K562 (cell line): ENCODE results near the gene USP24. TPM values are rescaled to one million over a fixed set of nuclear protein-coding genes. Genes with fewer than 3 reads are reported as not detected.
A peak's percentile ranks its signal among the peaks of the same experiment; 100 is the strongest.

Experiments
- FOXJ3 ChIP-seq: sonication (generic); formaldehyde crosslinking; IDR thresholded peaks from 2 replicates; pipeline ENCODE4 v1.4.0; 2020; ENCODE audit warnings: mild to moderate bottlenecking, missing genetic modification reagents
- FOXK1 ChIP-seq: sonication (generic); formaldehyde crosslinking; IDR thresholded peaks from 2 replicates; pipeline ENCODE4 v1.8.0; 2022; ENCODE audit warnings: missing genetic modification reagents, mild to moderate bottlenecking, borderline replicate concordance
- FOXK2 ChIP-seq, 2 experiments: fragments of 450-650 bp; IDR thresholded peaks in 1 of 2; conservative IDR thresholded peaks in 1 of 2; 2 replicates each; pipeline ENCODE4 v1.6.1; 2016; ENCODE audit warnings: low read depth in 2 of 2, mild to moderate bottlenecking in 1 of 2
- HCFC1 ChIP-seq: IDR thresholded peaks from 2 replicates; pipeline ENCODE4 v1.6.1; 2012; ENCODE audit warnings: low read depth, low read length, improper control_type of control experiment
- HIVEP1 ChIP-seq: fragments of 250-450 bp; sonication (Bioruptor Pico); IDR thresholded peaks from 2 replicates; pipeline ENCODE4 v1.4.0; 2020; ENCODE audit warnings: mild to moderate bottlenecking
- HMG20A ChIP-seq: fragments of 450-650 bp; formaldehyde crosslinking; conservative IDR thresholded peaks from 2 replicates; pipeline ENCODE4 v1.4.0; 2020; ENCODE audit warnings: mild to moderate bottlenecking, mixed read lengths
- NRF1 ChIP-seq, 2 experiments: fragments of 450-650 bp; IDR thresholded peaks in 1 of 2; conservative IDR thresholded peaks in 1 of 2; 2 replicates each; pipeline ENCODE4 v1.6.1; 2014; ENCODE audit warnings: mild to moderate bottlenecking in 2 of 2
- SPI1 ChIP-seq: IDR thresholded peaks from 2 replicates; pipeline ENCODE4 v1.6.1; 2011; ENCODE audit warnings: low read depth, low read length, control low read depth, borderline replicate concordance
- SREBF2 ChIP-seq: sonication (generic); formaldehyde crosslinking; IDR thresholded peaks from 2 replicates; pipeline ENCODE4 v1.4.0; 2020; ENCODE audit warnings: mild to moderate bottlenecking, missing genetic modification reagents
- SRSF1 ChIP-seq: fragments of 200-400 bp; formaldehyde crosslinking; IDR thresholded peaks from 2 replicates; pipeline ENCODE4 v1.6.1; 2017; ENCODE audit warnings: mild to moderate bottlenecking, low read depth, low read length, moderate library complexity
- ZC3H8 ChIP-seq: fragments of 450-650 bp; IDR thresholded peaks from 2 replicates; pipeline ENCODE4 v1.6.1; 2017
- ZNF121 ChIP-seq: sonication (generic); formaldehyde crosslinking; conservative IDR thresholded peaks from 2 replicates; pipeline ENCODE4 v1.8.0; 2022; ENCODE audit warnings: missing genetic modification reagents
- ZNF311 ChIP-seq: fragments of 250-450 bp; sonication (Bioruptor Pico); IDR thresholded peaks from 2 replicates; pipeline ENCODE4 v1.4.0; 2020; ENCODE audit warnings: mild to moderate bottlenecking, moderate library complexity
- ZNF324 ChIP-seq: fragments of 250-450 bp; sonication (Bioruptor Pico); IDR thresholded peaks from 2 replicates; pipeline ENCODE4 v1.4.0; 2020; ENCODE audit warnings: mild to moderate bottlenecking
- ZNF444 ChIP-seq: fragments of 250-450 bp; sonication (Bioruptor Pico); IDR thresholded peaks from 2 replicates; pipeline ENCODE4 v1.4.0; 2020; ENCODE audit warnings: mild to moderate bottlenecking, moderate library complexity
- ZSCAN32 ChIP-seq: fragments of 450-650 bp; formaldehyde crosslinking; IDR thresholded peaks from 2 replicates; pipeline ENCODE4 v1.4.0; 2020; ENCODE audit warnings: mild to moderate bottlenecking, moderate library complexity
- polyA plus RNA-seq, 8 experiments: library from polyadenylated mRNA; depleted of rRNA in 4 of 8; stranded (reverse) in 5 of 8; unstranded in 3 of 8; fragments of >200 nt; fragmentation: Nextera tagmentation in 2 of 8; fragmentation: Illumina TruSeq in 1 of 8; extraction: Ambion mirVana in 2 of 8; extraction: Trizol in 1 of 8; gene quantifications; 2 replicates each; pipeline versions ENCODE4 v1.2.1 to v1.2.3, GENCODE V29; 2011 to 2014; ENCODE audit warnings: inconsistent platforms in 1 of 8, missing spikeins in 1 of 8
- total RNA-seq, 7 experiments: library from RNA; depleted of rRNA in 6 of 7; stranded (reverse); fragments of >200 nt in 6 of 7; fragmentation: Illumina TruSeq in 2 of 7; extraction: Trizol in 2 of 7; gene quantifications; 2 replicates each; pipeline versions ENCODE4 v1.2.1 to v1.2.3, GENCODE V29; 2011 to 2021; ENCODE audit warnings: low replicate concordance in 1 of 7
- TF ChIP-seq, protein P1 (sequence below): fragments of 450-650 bp; formaldehyde crosslinking; IDR thresholded peaks from 2 replicates; pipeline ENCODE4 v1.4.0; 2020; ENCODE audit warnings: mild to moderate bottlenecking, moderate library complexity
- TF ChIP-seq, protein P2 (sequence below): fragments of 450-650 bp; IDR thresholded peaks from 2 replicates; pipeline ENCODE4 v1.6.1; 2017; ENCODE audit warnings: antibody characterized with exemption
- TF ChIP-seq, protein P3 (sequence below): fragments of 250-450 bp; sonication (Bioruptor Pico); IDR thresholded peaks from 2 replicates; pipeline ENCODE4 v1.5.0; 2021
- TF ChIP-seq, protein P4 (sequence below): fragments of 450-650 bp; IDR thresholded peaks from 2 replicates; pipeline ENCODE4 v1.6.1; 2018; ENCODE audit warnings: mild to moderate bottlenecking, low read depth; ENCODE audit not compliant: partially characterized antibody
- TF ChIP-seq, protein P5 (sequence below), 2 experiments: IDR thresholded peaks; 2 replicates each; pipeline ENCODE4 v1.6.1; 2011; ENCODE audit warnings: borderline replicate concordance in 1 of 2, control low read depth in 1 of 2, low read depth in 1 of 2, low read length in 1 of 2, mild to moderate bottlenecking in 1 of 2, mixed read lengths in 1 of 2, moderate library complexity in 1 of 2; ENCODE audit not compliant: insufficient read depth in 1 of 2, insufficient read length in 1 of 2, poor library complexity in 1 of 2, severe bottlenecking in 1 of 2; ENCODE audit errors: extremely low read depth in 1 of 2

Gene USP24
- total and polyA plus RNA-seq, 9 of the 15 experiments (the other 6 are each of a cell fraction or from before 2014, with no cell fraction given), result 7.7 to 62.6 (median 36.8) TPM

DNA sequence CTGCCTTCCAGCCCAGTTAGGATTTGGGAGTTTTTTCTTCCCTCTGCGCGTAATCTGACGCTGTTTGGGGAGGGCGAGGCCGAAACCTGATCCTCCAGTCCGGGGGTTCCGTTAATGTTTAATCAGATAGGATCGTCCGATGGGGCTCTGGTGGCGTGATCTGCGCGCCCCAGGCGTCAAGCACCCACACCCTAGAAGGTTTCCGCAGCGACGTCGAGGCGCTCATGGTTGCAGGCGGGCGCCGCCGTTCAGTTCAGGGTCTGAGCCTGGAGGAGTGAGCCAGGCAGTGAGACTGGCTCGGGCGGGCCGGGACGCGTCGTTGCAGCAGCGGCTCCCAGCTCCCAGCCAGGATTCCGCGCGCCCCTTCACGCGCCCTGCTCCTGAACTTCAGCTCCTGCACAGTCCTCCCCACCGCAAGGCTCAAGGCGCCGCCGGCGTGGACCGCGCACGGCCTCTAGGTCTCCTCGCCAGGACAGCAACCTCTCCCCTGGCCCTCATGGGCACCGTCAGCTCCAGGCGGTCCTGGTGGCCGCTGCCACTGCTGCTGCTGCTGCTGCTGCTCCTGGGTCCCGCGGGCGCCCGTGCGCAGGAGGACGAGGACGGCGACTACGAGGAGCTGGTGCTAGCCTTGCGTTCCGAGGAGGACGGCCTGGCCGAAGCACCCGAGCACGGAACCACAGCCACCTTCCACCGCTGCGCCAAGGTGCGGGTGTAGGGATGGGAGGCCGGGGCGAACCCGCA, 175.7 kb downstream of the USP24 start, which contains the start of gene PCSK9 (continued):
- TF ChIP-seq SREBF2 (CRISPR knock-in tag) (no peak), NRF1 (conservative IDR thresholded peaks at IDR 0.05 in 1 of 2, IDR thresholded peaks at IDR 0.05 in 1 of 2) (peak; percentile 61 to 70), ZNF311 (CRISPR knock-in tag) (no peak), ZNF324 (CRISPR knock-in tag) (no peak), SRSF1 (no peak), ZC3H8 (no peak), ZNF121 (CRISPR knock-in tag) (no peak), HCFC1 (0 out of 2 replicates have a peak, but pooled peaks have one; percentile 27), ZSCAN32 (CRISPR knock-in tag) (no peak), HIVEP1 (CRISPR knock-in tag) (no peak), FOXK2 (conservative IDR thresholded peaks at IDR 0.05 in 1 of 2, IDR thresholded peaks at IDR 0.05 in 1 of 2; ENCODE audit: low read depth in 2 of 2) (no peak), ZNF444 (CRISPR knock-in tag) (no peak), FOXK1 (CRISPR knock-in tag) (no peak; the same call in 1 of the 2 replicates), SPI1 (no peak; the same call in 1 of the 2 replicates), FOXJ3 (no peak), HMG20A (CRISPR knock-in tag) (no peak)
- TF ChIP-seq, protein P1, sequence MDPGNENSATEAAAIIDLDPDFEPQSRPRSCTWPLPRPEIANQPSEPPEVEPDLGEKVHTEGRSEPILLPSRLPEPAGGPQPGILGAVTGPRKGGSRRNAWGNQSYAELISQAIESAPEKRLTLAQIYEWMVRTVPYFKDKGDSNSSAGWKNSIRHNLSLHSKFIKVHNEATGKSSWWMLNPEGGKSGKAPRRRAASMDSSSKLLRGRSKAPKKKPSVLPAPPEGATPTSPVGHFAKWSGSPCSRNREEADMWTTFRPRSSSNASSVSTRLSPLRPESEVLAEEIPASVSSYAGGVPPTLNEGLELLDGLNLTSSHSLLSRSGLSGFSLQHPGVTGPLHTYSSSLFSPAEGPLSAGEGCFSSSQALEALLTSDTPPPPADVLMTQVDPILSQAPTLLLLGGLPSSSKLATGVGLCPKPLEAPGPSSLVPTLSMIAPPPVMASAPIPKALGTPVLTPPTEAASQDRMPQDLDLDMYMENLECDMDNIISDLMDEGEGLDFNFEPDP (CRISPR knock-in tag), result no peak
- TF ChIP-seq, protein P2, sequence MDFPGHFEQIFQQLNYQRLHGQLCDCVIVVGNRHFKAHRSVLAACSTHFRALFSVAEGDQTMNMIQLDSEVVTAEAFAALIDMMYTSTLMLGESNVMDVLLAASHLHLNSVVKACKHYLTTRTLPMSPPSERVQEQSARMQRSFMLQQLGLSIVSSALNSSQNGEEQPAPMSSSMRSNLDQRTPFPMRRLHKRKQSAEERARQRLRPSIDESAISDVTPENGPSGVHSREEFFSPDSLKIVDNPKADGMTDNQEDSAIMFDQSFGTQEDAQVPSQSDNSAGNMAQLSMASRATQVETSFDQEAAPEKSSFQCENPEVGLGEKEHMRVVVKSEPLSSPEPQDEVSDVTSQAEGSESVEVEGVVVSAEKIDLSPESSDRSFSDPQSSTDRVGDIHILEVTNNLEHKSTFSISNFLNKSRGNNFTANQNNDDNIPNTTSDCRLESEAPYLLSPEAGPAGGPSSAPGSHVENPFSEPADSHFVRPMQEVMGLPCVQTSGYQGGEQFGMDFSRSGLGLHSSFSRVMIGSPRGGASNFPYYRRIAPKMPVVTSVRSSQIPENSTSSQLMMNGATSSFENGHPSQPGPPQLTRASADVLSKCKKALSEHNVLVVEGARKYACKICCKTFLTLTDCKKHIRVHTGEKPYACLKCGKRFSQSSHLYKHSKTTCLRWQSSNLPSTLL, result no peak
- TF ChIP-seq, protein P3, sequence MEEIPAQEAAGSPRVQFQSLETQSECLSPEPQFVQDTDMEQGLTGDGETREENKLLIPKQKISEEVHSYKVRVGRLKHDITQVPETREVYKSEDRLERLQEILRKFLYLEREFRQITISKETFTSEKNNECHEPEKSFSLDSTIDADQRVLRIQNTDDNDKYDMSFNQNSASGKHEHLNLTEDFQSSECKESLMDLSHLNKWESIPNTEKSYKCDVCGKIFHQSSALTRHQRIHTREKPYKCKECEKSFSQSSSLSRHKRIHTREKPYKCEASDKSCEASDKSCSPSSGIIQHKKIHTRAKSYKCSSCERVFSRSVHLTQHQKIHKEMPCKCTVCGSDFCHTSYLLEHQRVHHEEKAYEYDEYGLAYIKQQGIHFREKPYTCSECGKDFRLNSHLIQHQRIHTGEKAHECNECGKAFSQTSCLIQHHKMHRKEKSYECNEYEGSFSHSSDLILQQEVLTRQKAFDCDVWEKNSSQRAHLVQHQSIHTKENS, result no peak
- TF ChIP-seq, protein P4, sequence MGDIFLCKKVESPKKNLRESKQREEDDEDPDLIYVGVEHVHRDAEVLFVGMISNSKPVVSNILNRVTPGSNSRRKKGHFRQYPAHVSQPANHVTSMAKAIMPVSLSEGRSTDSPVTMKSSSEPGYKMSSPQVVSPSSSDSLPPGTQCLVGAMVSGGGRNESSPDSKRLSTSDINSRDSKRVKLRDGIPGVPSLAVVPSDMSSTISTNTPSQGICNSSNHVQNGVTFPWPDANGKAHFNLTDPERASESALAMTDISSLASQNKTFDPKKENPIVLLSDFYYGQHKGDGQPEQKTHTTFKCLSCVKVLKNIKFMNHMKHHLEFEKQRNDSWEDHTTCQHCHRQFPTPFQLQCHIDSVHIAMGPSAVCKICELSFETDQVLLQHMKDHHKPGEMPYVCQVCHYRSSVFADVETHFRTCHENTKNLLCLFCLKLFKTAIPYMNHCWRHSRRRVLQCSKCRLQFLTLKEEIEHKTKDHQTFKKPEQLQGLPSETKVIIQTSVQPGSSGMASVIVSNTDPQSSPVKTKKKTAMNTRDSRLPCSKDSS, result no peak
- TF ChIP-seq, protein P5, sequence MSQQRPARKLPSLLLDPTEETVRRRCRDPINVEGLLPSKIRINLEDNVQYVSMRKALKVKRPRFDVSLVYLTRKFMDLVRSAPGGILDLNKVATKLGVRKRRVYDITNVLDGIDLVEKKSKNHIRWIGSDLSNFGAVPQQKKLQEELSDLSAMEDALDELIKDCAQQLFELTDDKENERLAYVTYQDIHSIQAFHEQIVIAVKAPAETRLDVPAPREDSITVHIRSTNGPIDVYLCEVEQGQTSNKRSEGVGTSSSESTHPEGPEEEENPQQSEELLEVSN (IDR thresholded peaks at IDR 0.05; ENCODE audit: borderline replicate concordance in 1 of 2, extremely low read depth in 1 of 2, insufficient read depth in 1 of 2, insufficient read length in 1 of 2, low read depth in 1 of 2, low read length in 1 of 2, poor library complexity in 1 of 2, severe bottlenecking in 1 of 2), result peak; percentile 70 to 90
